PC-3 (cell line): ENCODE results near the gene TMEM44. TPM values are rescaled to one million over a fixed set of nuclear protein-coding genes. Genes with fewer than 3 reads are reported as not detected.

Source experiments
- ATAC-seq: fragments of 200-7000 bp; cut with Tn5 transposase; 2 replicates; pipeline ENCODE4 v1.9.1; 2020; ENCODE audit warnings: mild to moderate bottlenecking, moderate library complexity
- BruUV-seq: library from RNA; stranded (reverse); fragments of 400-500 nt; replicated peaks from 2 replicates; lab custom pipeline; 2021; lab: Mats Ljungman, UMichigan
- CTCF ChIA-PET: fragments of 300-600 bp; sonication (Branson Sonifier 250); formaldehyde crosslinking; loops from one replicate; lab custom pipeline; 2022; ENCODE audit warnings: antibody characterized with exemption; lab: Charles Lee
- POLR2A ChIA-PET: fragments of 300-600 bp; sonication (Branson Sonifier 250); formaldehyde crosslinking; loops from one replicate; lab custom pipeline; 2022; ENCODE audit warnings: antibody characterized with exemption; ENCODE audit not compliant: unreplicated experiment; lab: Charles Lee
- DNase-seq: peaks from one replicate; pipeline ENCODE4 v3.0.0-alpha.2; 2015
- H2AFZ ChIP-seq: fragments of 300-600 bp; sonication (generic); 2 replicates; pipeline ENCODE4 v1.6.0; 2016; ENCODE audit warnings: antibody characterized with exemption, low read length
- H3F3A ChIP-seq: fragments of 300-600 bp; sonication (generic); one replicate; pipeline ENCODE4 v1.6.0; 2017; ENCODE audit warnings: antibody characterized with exemption, low read length, control low read depth, mild to moderate bottlenecking; ENCODE audit not compliant: unreplicated experiment
- H3K27ac ChIP-seq: fragments of 300-600 bp; sonication (generic); 2 replicates; pipeline ENCODE4 v1.5.1; 2016; ENCODE audit warnings: mild to moderate bottlenecking, low read length
- H3K27me3 ChIP-seq: fragments of 300-600 bp; sonication (generic); 2 replicates; pipeline ENCODE4 v1.6.1; 2016; ENCODE audit warnings: low read length, mixed read lengths
- H3K36me3 ChIP-seq: fragments of 300-600 bp; sonication (generic); 2 replicates; pipeline ENCODE4 v1.6.1; 2016; ENCODE audit warnings: low read depth, mixed run types, low read length, mixed read lengths
- H3K4me1 ChIP-seq: fragments of 300-600 bp; sonication (generic); 2 replicates; pipeline ENCODE4 v1.5.1; 2016; ENCODE audit warnings: low read length; ENCODE audit not compliant: insufficient read depth
- H3K4me2 ChIP-seq: fragments of 300-600 bp; sonication (generic); 2 replicates; pipeline ENCODE4 v1.6.0; 2016; ENCODE audit warnings: low read length
- H3K4me3 ChIP-seq: fragments of 300-600 bp; sonication (generic); 2 replicates; pipeline ENCODE4 v1.5.1; 2016; ENCODE audit warnings: mild to moderate bottlenecking, low read length, mixed read lengths
- H3K79me2 ChIP-seq: fragments of 300-600 bp; sonication (generic); 2 replicates; pipeline ENCODE4 v1.6.1; 2017; ENCODE audit warnings: low read length, mixed read lengths
- H3K9ac ChIP-seq: fragments of 300-600 bp; sonication (generic); 2 replicates; pipeline ENCODE4 v1.6.0; 2016; ENCODE audit warnings: mild to moderate bottlenecking, low read length
- H3K9me2 ChIP-seq: fragments of 300-600 bp; sonication (generic); replicated peaks from 2 replicates; pipeline ENCODE4 v1.6.1; 2016; ENCODE audit warnings: mixed run types, low read length, mixed read lengths
- H3K9me3 ChIP-seq: fragments of 300-600 bp; sonication (generic); 2 replicates; pipeline ENCODE4 v1.6.1; 2016; ENCODE audit warnings: low read length, mixed read lengths
- H4K20me1 ChIP-seq: fragments of 300-600 bp; sonication (generic); 2 replicates; pipeline ENCODE4 v1.6.1; 2016; ENCODE audit warnings: low read length, mixed read lengths
- EZH2 ChIP-seq: fragments of 300-600 bp; sonication (generic); IDR thresholded peaks from one replicate; pipeline ENCODE4 v1.6.1; 2017; ENCODE audit warnings: antibody characterized with exemption, mild to moderate bottlenecking, low read length; ENCODE audit not compliant: unreplicated experiment
- EZH2phosphoT487 ChIP-seq: fragments of 300-600 bp; sonication (generic); IDR thresholded peaks from 2 replicates; pipeline ENCODE4 v1.6.1; 2018; ENCODE audit warnings: mild to moderate bottlenecking, antibody characterized with exemption, low read length, borderline replicate concordance
- intact Hi-C: fragments of 100-400 bp; cut with micrococcal nuclease; formaldehyde crosslinking; loops from 2 replicates; pipeline ENCODE4 v1.9.0; 2023
- total RNA-seq: library from RNA; depleted of rRNA; stranded (reverse); fragments of >200 nt; gene quantifications from 2 replicates; pipeline ENCODE4 v1.2.3, GENCODE V29; 2014
- TF ChIP-seq, protein P1 (sequence below): fragments of 300-600 bp; sonication (generic); conservative IDR thresholded peaks from 2 replicates; pipeline ENCODE4 v1.5.1; 2017; ENCODE audit warnings: antibody characterized with exemption, low read depth, mild to moderate bottlenecking, low read length

The TMEM44 gene
- total RNA-seq, 1 experiment from 2014 or later: 16.6 TPM

GRCh38 chr3:194638991-194639605, 5.9 kb upstream of the TMEM44 start:
- TF ChIP-seq EZH2phosphoT487: no peak
- Histone ChIP-seq H3K4me3 (no peak overlapping the region), H3K27ac (no peak overlapping the region), H3K4me1 (peaks cover 7% of the 10 kb centered on the region; the same call in 1 of the 2 replicates), H3K9me2 (no peaks in the 10 kb centered on the region), H3K27me3 (no peaks in the 10 kb centered on the region), H3K4me2 (no peak overlapping the region), H3K9me3 (no peaks in the 10 kb centered on the region), H3K9ac (no peak overlapping the region), H2AFZ (no peak overlapping the region), H3K36me3 (peaks cover 32% of the 10 kb centered on the region), H3F3A (no peaks in the 10 kb centered on the region), H4K20me1 (no peaks in the 10 kb centered on the region), H3K79me2 (no peaks in the 10 kb centered on the region)
- ChIA-PET POLR2A (no interaction called here), CTCF (no interaction called here)
- DNase-seq (no peak), ATAC-seq (no peak)
- intact Hi-C loops: no loop called here
- BruUV-seq: no TSS peak

DNA sequence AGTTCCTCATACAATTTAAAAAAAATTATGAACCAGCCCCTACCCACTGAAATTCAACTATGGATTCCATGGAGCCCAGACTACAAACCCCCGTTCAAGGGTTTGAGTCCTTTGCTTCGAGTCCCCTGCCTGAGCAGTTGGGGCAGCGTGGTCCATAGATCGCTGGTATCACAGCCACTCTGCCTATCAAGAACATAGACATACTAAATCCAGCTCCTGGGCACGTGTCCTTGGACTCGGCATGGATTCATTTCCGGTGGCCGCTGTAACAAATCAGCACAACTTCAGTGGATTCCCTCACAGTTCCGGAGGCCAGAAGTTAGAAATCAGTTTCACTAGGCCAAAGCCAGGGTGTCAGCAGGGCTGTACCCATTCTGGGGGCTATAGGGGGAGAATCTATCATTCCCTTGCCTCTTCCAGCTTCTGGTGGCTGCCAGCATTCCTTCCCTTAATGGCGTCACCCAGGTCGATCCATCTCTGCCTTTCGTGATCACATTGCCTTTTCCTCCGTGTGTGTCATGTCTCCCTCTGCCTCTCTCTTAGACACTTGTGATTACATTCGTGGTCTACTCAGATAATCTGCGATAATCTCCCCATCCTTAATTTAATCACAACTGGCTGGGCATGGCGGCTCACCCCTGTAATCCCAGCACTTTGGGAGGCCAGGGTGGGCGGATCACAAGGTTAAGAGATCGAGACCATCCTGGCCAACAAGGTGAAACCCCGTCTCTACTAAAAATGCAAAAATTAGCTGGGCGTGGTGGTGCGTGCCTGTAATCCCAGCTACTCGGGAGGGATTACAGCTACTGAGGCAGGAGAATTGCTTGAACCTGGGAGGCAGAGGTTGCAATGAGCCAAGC, 4.6 kb upstream of the TMEM44 start:
- TF ChIP-seq EZH2phosphoT487 (no peak), EZH2 (no peak)
- TF ChIP-seq, protein P1, sequence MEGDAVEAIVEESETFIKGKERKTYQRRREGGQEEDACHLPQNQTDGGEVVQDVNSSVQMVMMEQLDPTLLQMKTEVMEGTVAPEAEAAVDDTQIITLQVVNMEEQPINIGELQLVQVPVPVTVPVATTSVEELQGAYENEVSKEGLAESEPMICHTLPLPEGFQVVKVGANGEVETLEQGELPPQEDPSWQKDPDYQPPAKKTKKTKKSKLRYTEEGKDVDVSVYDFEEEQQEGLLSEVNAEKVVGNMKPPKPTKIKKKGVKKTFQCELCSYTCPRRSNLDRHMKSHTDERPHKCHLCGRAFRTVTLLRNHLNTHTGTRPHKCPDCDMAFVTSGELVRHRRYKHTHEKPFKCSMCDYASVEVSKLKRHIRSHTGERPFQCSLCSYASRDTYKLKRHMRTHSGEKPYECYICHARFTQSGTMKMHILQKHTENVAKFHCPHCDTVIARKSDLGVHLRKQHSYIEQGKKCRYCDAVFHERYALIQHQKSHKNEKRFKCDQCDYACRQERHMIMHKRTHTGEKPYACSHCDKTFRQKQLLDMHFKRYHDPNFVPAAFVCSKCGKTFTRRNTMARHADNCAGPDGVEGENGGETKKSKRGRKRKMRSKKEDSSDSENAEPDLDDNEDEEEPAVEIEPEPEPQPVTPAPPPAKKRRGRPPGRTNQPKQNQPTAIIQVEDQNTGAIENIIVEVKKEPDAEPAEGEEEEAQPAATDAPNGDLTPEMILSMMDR: no peak
- ChIA-PET CTCF (interaction anchor here (0.5 to 0.6 kb wide), 2 partner anchors 27 to 34 kb away, joined by 3 read pairs; no protein-coding TSS in a partner anchor), POLR2A (no interaction called here)
- intact Hi-C loops: no loop called here
- ATAC-seq (no peak), DNase-seq (no peak)
- no peak overlapping the region for H2AFZ ChIP-seq
- H3K27me3 ChIP-seq: no peaks in the 10 kb centered on the region
- H3K4me2 ChIP-seq: no peak overlapping the region
- peaks cover 7% of the 10 kb centered on the region; the same call in 1 of the 2 replicates for H3K4me1 ChIP-seq
- no peaks in the 10 kb centered on the region for H3K9me3 ChIP-seq
- H3K4me3 ChIP-seq: no peak overlapping the region
- no peak overlapping the region for H3K9ac ChIP-seq
- 0 out of 2 replicates have a peak, but pooled peaks cover 1% of the 10 kb centered on the region for H3K79me2 ChIP-seq
- H3K27ac ChIP-seq: no peak overlapping the region
- peaks cover 22% of the 10 kb centered on the region for H3K36me3 ChIP-seq
- no peaks in the 10 kb centered on the region for H3K9me2 ChIP-seq
- BruUV-seq: no TSS peak
- no peaks in the 10 kb centered on the region for H4K20me1 ChIP-seq
- H3F3A ChIP-seq: no peaks in the 10 kb centered on the region

- intact Hi-C loops: no loop called here
- H3K9me3 ChIP-seq: no peaks in the 10 kb centered on the region
- H3K4me2 ChIP-seq: no peak overlapping the region
- BruUV-seq: no TSS peak
- no peak overlapping the region for H2AFZ ChIP-seq
- no peaks in the 10 kb centered on the region for H3K9me2 ChIP-seq
- DNase-seq: peak; percentile 24
- peaks cover 18% of the 10 kb centered on the region for H3K36me3 ChIP-seq
- peaks cover 8% of the 10 kb centered on the region; the same call in 1 of the 2 replicates for H3K79me2 ChIP-seq
- peaks cover 7% of the 10 kb centered on the region; the same call in 1 of the 2 replicates for H3K4me1 ChIP-seq
- ChIA-PET CTCF (no interaction called here), POLR2A (no interaction called here)
- H3K27ac ChIP-seq: no peak overlapping the region
- TF ChIP-seq EZH2 (no peak), EZH2phosphoT487 (no peak)
- TF ChIP-seq, protein P1: no peak
- H3K4me3 ChIP-seq: no peak overlapping the region
- H4K20me1 ChIP-seq: no peaks in the 10 kb centered on the region
- H3K9ac ChIP-seq: no peak overlapping the region
- no peaks in the 10 kb centered on the region for H3F3A ChIP-seq
- no peak for ATAC-seq
- H3K27me3 ChIP-seq: no peaks in the 10 kb centered on the region
Observed at GRCh38 chr3:194637066-194637465, 3.8 kb upstream of the TMEM44 start.
